Erythroblast (primary cell): ENCODE results near the gene RNF168.

Source experiments
- GATA1 ChIP-seq: IDR thresholded peaks from 2 replicates; pipeline ENCODE4 v1.6.1; 2011; ENCODE audit warnings: low read depth, mild to moderate bottlenecking, control low read depth, low read length, moderate library complexity
- POLR2A ChIP-seq: IDR thresholded peaks from 2 replicates; pipeline ENCODE4 v1.6.1; 2011; ENCODE audit warnings: mild to moderate bottlenecking, low read length

DNA sequence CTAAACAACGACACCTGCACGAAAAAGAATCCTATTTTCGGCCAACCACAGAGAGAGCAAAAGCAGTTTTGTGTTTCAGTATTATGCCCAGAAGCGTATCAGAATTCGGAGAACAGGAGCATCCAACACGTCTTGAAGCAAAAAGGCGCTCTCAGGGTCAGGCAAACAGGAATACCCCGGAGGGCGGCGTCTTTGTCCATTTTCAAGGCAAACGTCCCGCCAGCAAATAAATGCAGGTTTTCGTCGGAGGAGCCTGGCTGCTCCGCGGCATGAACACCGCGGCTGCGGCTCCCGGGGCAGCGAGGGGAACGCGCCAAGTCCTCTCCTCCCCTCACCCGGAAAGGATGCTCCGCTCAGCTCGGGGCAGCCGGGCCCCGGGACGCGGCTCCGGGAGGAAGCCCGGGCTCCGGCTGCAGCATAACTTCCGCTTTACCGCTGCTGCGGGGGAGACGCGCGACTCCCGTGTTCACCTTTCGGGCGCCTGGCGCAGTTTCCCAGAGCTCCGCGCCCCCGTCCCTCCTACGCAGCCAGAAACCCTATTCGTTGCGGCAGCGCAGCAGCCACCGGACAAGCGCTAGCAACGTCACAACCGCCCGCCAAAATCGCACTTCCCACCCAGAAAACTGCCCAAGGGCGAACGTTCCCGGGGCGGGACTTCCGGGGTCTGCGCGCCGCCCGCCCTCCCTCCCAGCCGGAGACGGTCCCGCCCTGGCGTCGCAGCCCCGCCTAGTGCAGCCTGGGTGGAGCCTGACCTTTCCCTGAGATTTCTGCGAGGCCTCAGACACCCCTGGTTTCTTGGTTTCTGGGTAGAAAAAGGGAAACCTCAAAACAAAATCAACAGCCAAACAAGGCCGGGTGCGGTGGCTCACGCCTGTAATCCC, at the start of gene RNF168:
- TF ChIP-seq POLR2A (peak; percentile 82), GATA1 (no peak)
